Thoracic aorta (tissue), 2 donors: Measurements from ENCODE around the gene C6orf136. TPM values are rescaled to one million over a fixed set of nuclear protein-coding genes. Genes with fewer than 3 reads are reported as not detected.

Experiments used
- ATAC-seq: fragments of 150-250 bp; one replicate; pipeline ENCODE4 v1.8.0; 2017; ENCODE audit warnings: low read depth; ENCODE audit not compliant: insufficient number of reproducible peaks, low FRiP score
- DNase-seq: peaks from one replicate; pipeline ENCODE4 v3.0.0-alpha.2; 2020; ENCODE audit warnings: low spot score
- H3K27ac ChIP-seq, 2 donors: fragments of 200-600 bp; sonication (generic); 1 replicate in 1 of 2; 2 replicates in 1 of 2; pipeline ENCODE4 v1.5.1; 2016; ENCODE audit warnings: mild to moderate bottlenecking in 2 of 2, moderate library complexity in 2 of 2
- H3K27me3 ChIP-seq: fragments of 200-600 bp; sonication (generic); replicated peaks from 2 replicates; pipeline ENCODE4 v1.6.0; 2016; ENCODE audit warnings: mild to moderate bottlenecking; ENCODE audit not compliant: insufficient read depth
- H3K36me3 ChIP-seq: fragments of 200-600 bp; sonication (generic); one replicate; pipeline ENCODE4 v1.5.1; 2016
- H3K4me1 ChIP-seq, 2 donors: fragments of 200-600 bp; sonication (generic); 1 replicate in 1 of 2; 2 replicates in 1 of 2; pipeline versions ENCODE4 v1.5.1 to v1.6.0; 2016; ENCODE audit warnings: low read depth in 2 of 2, mild to moderate bottlenecking in 1 of 2; ENCODE audit not compliant: control insufficient read depth in 1 of 2
- H3K4me3 ChIP-seq: fragments of 200-600 bp; sonication (generic); 2 replicates; pipeline ENCODE4 v1.5.1; 2016; ENCODE audit warnings: mild to moderate bottlenecking
- H3K9me3 ChIP-seq: fragments of 200-600 bp; sonication (generic); 2 replicates; pipeline ENCODE4 v1.5.1; 2016
- total RNA-seq, 2 donors: library from RNA; depleted of rRNA; stranded (reverse); fragments of >200 nt; gene quantifications; one replicate each; pipeline versions ENCODE4 v1.1.0 to v1.2.3, GENCODE V29; 2016
- TF ChIP-seq, protein P1 (sequence below): fragments of 200-600 bp; sonication (generic); IDR thresholded peaks from one replicate; pipeline ENCODE4 v1.5.1; 2019; ENCODE audit warnings: antibody characterized with exemption

The C6orf136 gene
- total RNA-seq, 2 donors from 2014 or later = 17.1 to 30.3 TPM

DNA sequence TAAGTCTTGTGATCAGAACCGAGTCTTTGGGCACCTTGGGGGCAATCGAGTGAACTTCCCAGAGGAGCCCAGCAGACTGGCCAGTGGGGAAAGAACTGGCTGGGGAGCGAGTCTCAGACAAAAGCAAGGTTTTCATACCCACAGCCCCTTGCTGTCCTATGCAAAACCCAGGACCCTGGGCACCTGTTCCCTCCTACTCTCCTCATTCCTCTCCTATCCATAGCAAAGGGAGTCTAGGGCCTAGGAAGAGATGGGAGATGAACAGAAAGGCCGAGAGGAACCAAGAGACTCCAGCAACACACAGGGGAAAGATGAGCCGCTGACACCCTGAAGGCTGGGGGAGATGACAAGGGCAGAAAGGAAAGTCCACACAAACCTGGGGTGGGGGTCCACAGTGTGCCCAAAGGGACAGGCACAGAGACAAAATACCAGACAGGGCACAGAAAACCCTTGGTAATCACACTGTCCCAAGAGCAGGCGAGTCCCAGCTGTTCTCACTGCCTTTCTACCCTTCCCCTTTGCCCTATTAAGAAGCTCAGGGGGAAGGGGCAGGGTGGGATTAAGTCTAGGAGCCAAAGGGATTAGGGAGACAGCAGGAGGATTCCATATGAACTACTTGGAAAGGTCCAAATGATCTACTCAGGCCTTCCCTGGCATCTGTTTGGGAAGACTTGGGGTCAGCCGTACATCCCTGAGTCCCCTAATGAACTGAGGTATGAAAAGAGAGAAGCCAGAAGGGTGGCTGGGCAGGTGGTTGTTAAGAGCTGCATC lies 33.0 kb downstream of the C6orf136 start:
- ATAC-seq (no peak), DNase-seq (no peak)
- Histone ChIP-seq H3K27ac (peak overlapping the region; percentile 46 to 100), H3K27me3 (no peaks in the 10 kb centered on the region), H3K36me3 (peaks cover 41% of the 10 kb centered on the region), H3K4me1 (peaks cover 26 to 45% of the 10 kb centered on the region in 2 donors), H3K4me3 (peak overlapping the region; percentile 99), H3K9me3 (no peaks in the 10 kb centered on the region)
- TF ChIP-seq, protein P1, sequence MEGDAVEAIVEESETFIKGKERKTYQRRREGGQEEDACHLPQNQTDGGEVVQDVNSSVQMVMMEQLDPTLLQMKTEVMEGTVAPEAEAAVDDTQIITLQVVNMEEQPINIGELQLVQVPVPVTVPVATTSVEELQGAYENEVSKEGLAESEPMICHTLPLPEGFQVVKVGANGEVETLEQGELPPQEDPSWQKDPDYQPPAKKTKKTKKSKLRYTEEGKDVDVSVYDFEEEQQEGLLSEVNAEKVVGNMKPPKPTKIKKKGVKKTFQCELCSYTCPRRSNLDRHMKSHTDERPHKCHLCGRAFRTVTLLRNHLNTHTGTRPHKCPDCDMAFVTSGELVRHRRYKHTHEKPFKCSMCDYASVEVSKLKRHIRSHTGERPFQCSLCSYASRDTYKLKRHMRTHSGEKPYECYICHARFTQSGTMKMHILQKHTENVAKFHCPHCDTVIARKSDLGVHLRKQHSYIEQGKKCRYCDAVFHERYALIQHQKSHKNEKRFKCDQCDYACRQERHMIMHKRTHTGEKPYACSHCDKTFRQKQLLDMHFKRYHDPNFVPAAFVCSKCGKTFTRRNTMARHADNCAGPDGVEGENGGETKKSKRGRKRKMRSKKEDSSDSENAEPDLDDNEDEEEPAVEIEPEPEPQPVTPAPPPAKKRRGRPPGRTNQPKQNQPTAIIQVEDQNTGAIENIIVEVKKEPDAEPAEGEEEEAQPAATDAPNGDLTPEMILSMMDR = no peak

DNA sequence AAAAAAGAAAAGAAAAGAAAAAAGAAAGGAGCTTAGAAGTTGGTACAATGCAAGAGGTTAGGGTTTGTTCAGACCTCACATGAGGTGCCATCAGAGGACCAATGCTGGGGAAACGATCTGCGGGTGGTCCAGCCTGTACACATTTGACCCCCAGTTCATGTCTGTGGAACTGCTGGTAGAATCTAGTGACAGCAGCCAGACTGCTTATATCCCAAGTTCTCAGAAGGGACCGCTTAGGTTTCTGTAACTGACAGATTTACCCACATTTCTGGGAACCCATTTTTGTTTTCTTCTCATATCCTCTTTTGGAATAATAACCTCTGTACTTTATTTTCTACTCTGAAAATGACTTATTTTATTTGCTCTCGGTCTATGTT lies 34.8 kb downstream of the C6orf136 start:
- Histone ChIP-seq H3K27ac (peak overlapping the region; percentile 100), H3K36me3 (peaks cover 31% of the 10 kb centered on the region), H3K27me3 (no peaks in the 10 kb centered on the region), H3K4me1 (peaks cover 26 to 50% of the 10 kb centered on the region in 2 donors), H3K9me3 (no peaks in the 10 kb centered on the region), H3K4me3 (peak overlapping the region; percentile 99)
- TF ChIP-seq, protein P1 = no peak
- no peak for ATAC-seq
- no peak for DNase-seq

DNA sequence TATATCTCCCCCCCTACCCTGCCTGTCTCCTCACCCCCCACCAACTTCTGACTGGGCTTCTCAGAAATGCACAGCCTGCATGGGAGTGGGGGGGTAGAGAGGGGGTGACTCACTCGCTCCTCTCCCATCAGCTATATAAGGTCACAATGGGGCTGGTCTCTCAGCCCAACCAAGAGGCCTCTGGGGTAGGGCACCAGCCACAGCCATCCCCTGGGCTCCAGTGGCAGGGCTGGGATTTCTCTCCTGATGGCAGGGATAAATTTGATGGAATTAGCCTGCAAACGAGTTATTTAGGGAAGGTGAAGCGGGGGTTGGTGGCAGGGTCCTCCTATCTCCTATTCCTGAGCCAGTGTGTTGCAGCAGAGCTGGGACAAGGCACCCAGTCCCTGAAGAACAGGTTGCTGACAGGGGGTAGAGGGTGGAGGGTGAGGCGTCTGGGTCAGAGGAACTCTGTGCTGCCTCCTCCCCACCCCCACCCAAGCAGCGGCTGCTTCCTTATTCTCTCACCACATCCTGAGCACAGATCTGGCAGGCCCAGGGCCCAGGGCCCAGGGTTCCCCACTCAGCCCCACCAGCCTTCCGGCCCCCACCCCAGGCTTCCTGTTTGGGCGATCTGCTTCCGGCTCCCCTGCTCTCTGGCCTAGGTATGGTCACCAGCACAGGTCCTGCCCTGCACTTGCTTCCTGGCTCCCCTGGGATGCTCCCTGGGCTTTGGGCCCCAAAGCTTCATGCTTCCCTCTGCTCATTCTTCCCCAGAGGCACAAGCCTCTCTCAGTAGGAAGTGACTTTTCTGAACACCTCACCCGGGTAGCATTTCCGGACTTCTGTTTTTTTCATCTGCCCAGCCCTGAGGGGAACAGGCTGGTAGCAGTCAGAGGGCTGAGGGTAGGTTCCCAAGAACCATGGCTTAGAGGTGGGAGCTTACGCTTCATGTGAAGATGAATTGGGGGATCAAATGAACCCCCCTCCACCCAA lies 35.5 kb downstream of the C6orf136 start:
- peaks cover 24% of the 10 kb centered on the region for H3K36me3 ChIP-seq
- DNase-seq = peak; percentile 72
- H3K4me1 ChIP-seq = peaks cover 26 to 50% of the 10 kb centered on the region in 2 donors
- peak overlapping the region; percentile 99 for H3K4me3 ChIP-seq
- peak overlapping the region; percentile 100 for H3K27ac ChIP-seq
- ATAC-seq = peak; percentile 50
- no peaks in the 10 kb centered on the region for H3K27me3 ChIP-seq
- TF ChIP-seq, protein P1 = no peak
- no peaks in the 10 kb centered on the region for H3K9me3 ChIP-seq

DNA sequence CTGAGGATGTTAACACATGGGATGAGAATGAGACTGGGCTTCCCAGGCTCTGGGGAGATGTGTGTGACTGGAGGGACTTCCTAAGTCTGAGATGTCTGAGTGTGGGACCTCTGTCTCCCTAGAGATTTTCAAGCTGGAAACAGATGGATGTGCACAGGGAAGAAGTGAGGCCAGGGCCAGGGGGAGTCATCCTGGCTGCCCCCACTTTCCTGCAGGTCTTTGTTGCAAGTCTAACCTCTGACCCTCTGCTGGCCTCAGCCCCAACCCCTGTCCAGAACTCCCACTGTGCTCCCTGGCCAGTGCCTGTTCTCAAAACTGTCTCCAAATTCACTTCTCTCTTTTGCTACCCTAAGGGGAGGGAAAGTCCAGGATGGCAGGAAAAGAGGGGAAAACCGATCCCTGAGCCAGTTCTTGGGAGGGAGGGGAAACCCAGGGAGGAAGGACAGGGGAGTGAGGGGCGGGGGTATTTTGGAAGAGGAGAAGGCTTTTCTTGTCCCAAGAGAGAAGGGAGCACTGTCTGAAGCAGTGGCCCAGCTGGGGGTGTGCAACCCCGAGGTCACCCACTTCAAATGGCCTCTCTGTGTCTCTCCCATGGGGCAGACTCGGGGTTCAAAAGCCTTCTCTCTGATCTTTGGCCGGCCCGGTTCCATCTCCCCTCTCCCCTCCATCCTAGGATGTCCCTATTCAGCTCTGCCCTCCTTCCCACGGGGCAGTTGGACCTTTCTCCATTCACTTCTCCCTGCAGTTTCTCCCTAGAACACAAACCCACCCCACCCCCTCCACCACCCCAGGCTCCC lies 36.4 kb downstream of the C6orf136 start:
- no peak for ATAC-seq
- peaks cover 17% of the 10 kb centered on the region for H3K36me3 ChIP-seq
- peaks cover 32 to 53% of the 10 kb centered on the region in 2 donors for H3K4me1 ChIP-seq

More for the DNA sequence above, 36.4 kb downstream of the C6orf136 start:
- no peak for DNase-seq
- Histone ChIP-seq H3K4me3 (peak overlapping the region; percentile 99), H3K27me3 (no peaks in the 10 kb centered on the region), H3K9me3 (no peaks in the 10 kb centered on the region), H3K27ac (peak overlapping the region; percentile 100)
- TF ChIP-seq, protein P1 = no peak
